Chondrocyte (in vitro differentiated cells): ENCODE data around the gene RARS1. TPM values are rescaled to one million over a fixed set of nuclear protein-coding genes. Genes with fewer than 3 reads are reported as not detected.

ENCODE experiments used
- DNase-seq: peaks from one replicate; pipeline ENCODE4 v3.0.0; 2021; ENCODE audit warnings: mixed read lengths, low spot score
- H3K27ac Mint-ChIP-seq: one replicate; pipeline ENCODE4 v1.8.0; 2021; ENCODE audit warnings: mild to moderate bottlenecking, moderate library complexity, mixed read lengths; ENCODE audit not compliant: unreplicated experiment
- H3K27me3 Mint-ChIP-seq: 2 replicates; pipeline ENCODE4 v1.8.0; 2021; ENCODE audit warnings: low read depth, mixed read lengths
- H3K36me3 Mint-ChIP-seq: 2 replicates; pipeline ENCODE4 v1.8.0; 2021; ENCODE audit warnings: low read depth, mixed read lengths
- H3K4me1 Mint-ChIP-seq: 2 replicates; pipeline ENCODE4 v1.8.0; 2021; ENCODE audit warnings: low read depth, mild to moderate bottlenecking, mixed read lengths
- H3K4me3 Mint-ChIP-seq: one replicate; pipeline ENCODE4 v1.8.0; 2021; ENCODE audit warnings: mild to moderate bottlenecking, moderate library complexity, mixed read lengths; ENCODE audit not compliant: unreplicated experiment
- H3K9me3 Mint-ChIP-seq: 2 replicates; pipeline ENCODE4 v1.8.0; 2021; ENCODE audit warnings: low read depth, mixed read lengths
- CTCF ChIP-seq: fragments of 200-600 bp; sonication (generic); IDR thresholded peaks from 2 replicates; pipeline ENCODE4 v1.5.0; 2021; ENCODE audit warnings: antibody characterized with exemption, mild to moderate bottlenecking, moderate library complexity
- total RNA-seq: library from RNA; stranded (reverse); gene quantifications from 3 replicates; pipeline ENCODE4 v1.2.1, GENCODE V29; 2021

The RARS1 gene
- total RNA-seq, 1 donor from 2014 or later: 98.6 TPM

- Mint-ChIP-seq H3K9me3 (no peaks in the 10 kb centered on the region), H3K36me3 (no peaks in the 10 kb centered on the region), H3K4me1 (peaks cover 19% of the 10 kb centered on the region), H3K27me3 (peaks cover 4% of the 10 kb centered on the region), H3K4me3 (no peak overlapping the region), H3K27ac (no peak overlapping the region)
- DNase-seq: no peak
- no peak for TF ChIP-seq CTCF
Measured at GRCh38 chr5:168468836-168469235, 17.4 kb upstream of the RARS1 start.

GRCh38 chr5:168469816-168470215 lies 16.5 kb upstream of the RARS1 start:
- H3K27ac Mint-ChIP-seq: no peak overlapping the region
- H3K4me1 Mint-ChIP-seq: peaks cover 19% of the 10 kb centered on the region
- no peak overlapping the region for H3K4me3 Mint-ChIP-seq
- DNase-seq: no peak
- no peaks in the 10 kb centered on the region for H3K36me3 Mint-ChIP-seq
- peaks cover 4% of the 10 kb centered on the region for H3K27me3 Mint-ChIP-seq
- H3K9me3 Mint-ChIP-seq: no peaks in the 10 kb centered on the region
- no peak for TF ChIP-seq CTCF

GRCh38 chr5:168471785-168472184 lies 14.5 kb upstream of the RARS1 start:
- H3K4me1 Mint-ChIP-seq: peaks cover 19% of the 10 kb centered on the region
- peak overlapping the region; percentile 86 for H3K27ac Mint-ChIP-seq
- TF ChIP-seq CTCF: no peak
- H3K9me3 Mint-ChIP-seq: no peaks in the 10 kb centered on the region
- DNase-seq: no peak
- H3K36me3 Mint-ChIP-seq: no peaks in the 10 kb centered on the region
- no peak overlapping the region for H3K4me3 Mint-ChIP-seq
- H3K27me3 Mint-ChIP-seq: peaks cover 4% of the 10 kb centered on the region

- Mint-ChIP-seq H3K36me3 (no peaks in the 10 kb centered on the region), H3K4me1 (peaks cover 19% of the 10 kb centered on the region), H3K4me3 (no peak overlapping the region), H3K27me3 (peaks cover 4% of the 10 kb centered on the region), H3K27ac (peak overlapping the region; percentile 86), H3K9me3 (no peaks in the 10 kb centered on the region)
- peak; percentile 77 for TF ChIP-seq CTCF
- no peak for DNase-seq
Measured at GRCh38 chr5:168472329-168472728, 13.9 kb upstream of the RARS1 start.

- TF ChIP-seq CTCF: no peak
- peaks cover 4% of the 10 kb centered on the region for H3K27me3 Mint-ChIP-seq
- H3K4me1 Mint-ChIP-seq: peaks cover 16% of the 10 kb centered on the region
- H3K4me3 Mint-ChIP-seq: no peak overlapping the region
- H3K9me3 Mint-ChIP-seq: no peaks in the 10 kb centered on the region
- no peak overlapping the region for H3K27ac Mint-ChIP-seq
- H3K36me3 Mint-ChIP-seq: no peaks in the 10 kb centered on the region
- DNase-seq: no peak
Measured at GRCh38 chr5:168474319-168474718, 12.0 kb upstream of the RARS1 start.
